Activated CD4-positive, alpha-beta T cell treated with anti-CD3 and anti-CD28 coated beads, Interleukin-2, Interleukin-4, amounts not matched to agents 100 ng/mL and 50 ng/mL, durations not matched to agents 16 hours and 8 hours (primary cell): Measurements from ENCODE around the gene DHX40.
"Not testable (repeated sequence)": the region's sequence is repeated elsewhere in the genome, so short reads cannot be mapped to it uniquely, and the experiment has no call there.

ENCODE experiments used
- DNase-seq: peaks from one replicate; pipeline ENCODE4 v3.0.0-alpha.2; 2020; ENCODE audit warnings: low spot score

DHX40 gene

DNA sequence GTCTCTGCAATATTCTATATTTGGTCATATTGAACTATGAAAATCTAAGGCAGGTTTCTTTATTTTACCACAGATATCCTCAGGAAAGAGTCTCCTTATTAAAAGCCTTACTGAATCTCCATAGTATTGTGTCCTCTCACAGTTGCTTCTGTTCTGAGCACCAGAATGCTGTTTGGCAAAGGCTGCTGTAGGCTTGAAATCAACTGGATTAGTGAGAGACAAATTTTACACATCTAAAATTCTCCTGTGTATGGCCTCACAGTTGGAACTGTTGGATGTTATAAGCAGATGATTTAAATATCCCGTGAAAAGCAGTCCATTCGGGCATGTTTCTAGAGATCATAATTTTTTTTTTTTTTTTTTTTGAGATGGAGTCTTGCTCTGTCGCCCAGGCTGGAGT lies 63.8 kb downstream of the DHX40 start:
- DNase-seq, result no peak

DNA sequence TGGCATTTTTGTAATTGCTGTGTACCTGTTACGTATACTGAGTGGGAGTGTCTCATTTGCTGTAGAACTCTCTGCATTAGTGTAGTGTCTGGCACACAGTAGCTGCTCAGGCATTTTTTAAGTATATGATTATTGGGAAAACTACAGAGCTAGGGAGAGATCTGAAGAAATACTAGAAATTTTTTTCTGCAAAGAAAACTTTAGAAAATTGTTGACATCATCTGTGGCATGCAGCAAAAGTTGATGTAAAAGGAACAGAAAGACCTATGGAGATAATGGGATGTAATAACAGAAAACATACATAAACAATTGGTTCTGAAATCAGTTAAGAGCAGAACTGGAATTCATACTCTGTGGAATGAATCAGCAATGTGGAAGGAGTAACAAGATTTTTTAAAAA lies 65.9 kb downstream of the DHX40 start:
- no peak for DNase-seq

- DNase-seq, result no peak
Observed at GRCh38 chr17:59632398-59632797, 67.0 kb downstream of the DHX40 start.

DNA sequence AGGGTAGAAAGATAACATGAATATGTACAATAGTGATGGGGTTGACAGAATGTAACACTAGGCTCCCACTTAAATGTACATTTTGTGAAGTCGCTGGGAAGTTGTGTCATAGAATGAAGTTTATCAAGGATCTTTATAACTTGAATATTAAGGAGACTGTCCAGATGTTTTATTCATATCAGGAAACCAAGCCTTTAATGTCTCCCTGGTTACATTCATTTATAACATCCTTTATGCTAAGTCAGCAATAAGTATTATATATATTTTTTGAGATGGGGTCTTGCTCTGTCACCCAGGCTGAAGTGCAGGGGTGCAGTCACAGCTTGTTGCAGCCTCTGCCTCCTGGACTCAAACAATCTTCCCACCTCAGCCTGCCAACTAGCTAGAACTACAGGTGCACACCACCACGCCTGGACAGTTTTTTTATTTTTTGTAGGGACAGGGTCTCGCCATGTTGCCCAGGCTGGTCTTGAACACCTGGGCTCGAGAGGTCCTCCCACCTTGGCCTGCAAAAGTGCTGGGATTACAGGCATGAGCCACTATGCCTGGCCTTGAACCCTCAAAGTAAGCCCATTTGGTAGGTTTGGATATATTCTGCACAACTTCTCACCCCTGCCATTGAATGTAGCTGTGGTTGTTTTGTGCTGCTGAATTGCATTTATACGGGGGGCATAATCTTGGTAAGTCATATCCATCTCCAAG lies 68.4 kb downstream of the DHX40 start:
- no peak for DNase-seq

DNA sequence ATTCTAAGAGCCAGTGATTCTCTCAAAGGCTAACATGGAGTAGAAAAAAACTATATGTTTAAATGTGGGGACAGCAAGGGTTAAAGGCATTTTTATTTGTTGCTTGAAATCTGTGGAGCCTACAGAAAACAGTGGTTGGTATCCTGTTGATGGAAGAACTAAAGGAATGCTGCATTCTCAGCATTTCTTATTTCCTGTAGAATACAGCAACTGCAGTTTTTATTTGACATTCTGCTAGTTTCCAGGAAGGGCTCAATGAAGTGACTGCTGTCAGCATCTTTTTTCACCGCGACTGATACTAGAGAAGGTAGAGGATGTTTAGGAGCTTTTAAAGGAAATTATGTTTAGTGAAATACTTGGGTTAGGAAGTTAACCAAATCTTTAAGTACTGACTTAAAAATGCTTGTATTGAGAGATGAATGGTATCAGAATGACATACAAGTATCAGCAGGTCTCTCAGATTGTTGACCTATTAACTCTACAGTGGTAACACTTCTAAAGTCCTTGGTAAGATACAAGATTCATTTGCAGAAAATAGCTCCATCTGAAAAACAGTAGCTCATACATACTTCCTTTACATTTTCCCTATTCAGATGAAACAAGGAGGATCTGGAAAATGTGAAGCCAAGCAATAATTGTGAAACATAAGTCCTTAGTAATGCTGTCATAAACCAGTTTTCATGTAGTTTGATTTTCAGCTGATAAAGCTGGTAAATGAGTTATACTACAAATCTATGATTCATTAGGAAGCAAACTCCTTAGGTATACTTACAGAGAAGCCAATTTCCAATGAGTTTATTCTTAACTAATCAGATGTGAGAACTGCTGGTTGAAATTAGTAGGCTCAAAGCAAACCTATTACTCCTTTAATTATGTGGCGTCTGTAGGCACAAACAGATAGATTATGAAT lies 69.5 kb downstream of the DHX40 start:
- DNase-seq, result no peak

GRCh38 chr17:59637611-59638310 lies 72.4 kb downstream of the DHX40 start:
- DNase-seq, result no peak

DNA sequence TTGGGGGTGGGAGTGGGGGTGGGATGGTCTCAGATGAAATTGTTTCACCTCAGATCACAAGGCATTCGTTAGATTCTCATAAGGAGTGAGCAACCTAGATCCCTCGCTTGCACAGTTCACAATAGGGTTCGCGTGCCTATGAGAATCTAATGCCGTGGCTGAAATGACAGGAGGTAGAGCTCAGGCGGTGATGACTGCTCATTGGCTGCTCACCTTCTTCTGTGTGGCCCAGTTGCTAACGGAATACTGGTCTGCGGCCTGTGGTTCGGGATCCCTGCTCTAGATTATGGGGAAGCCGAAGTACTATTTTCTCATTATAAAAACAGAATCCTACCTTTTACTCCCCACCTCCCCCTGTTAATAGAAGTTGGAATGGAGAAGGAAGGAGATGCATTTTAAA lies 73.1 kb downstream of the DHX40 start:
- no peak for DNase-seq

- peak; percentile 71 for DNase-seq
Observed at GRCh38 chr17:59641799-59642484, 76.5 kb downstream of the DHX40 start.

GRCh38 chr17:59642565-59642964 lies 77.2 kb downstream of the DHX40 start:
- no peak for DNase-seq

- no peak for DNase-seq
Observed at GRCh38 chr17:59643159-59644140, 78.0 kb downstream of the DHX40 start.

DNA sequence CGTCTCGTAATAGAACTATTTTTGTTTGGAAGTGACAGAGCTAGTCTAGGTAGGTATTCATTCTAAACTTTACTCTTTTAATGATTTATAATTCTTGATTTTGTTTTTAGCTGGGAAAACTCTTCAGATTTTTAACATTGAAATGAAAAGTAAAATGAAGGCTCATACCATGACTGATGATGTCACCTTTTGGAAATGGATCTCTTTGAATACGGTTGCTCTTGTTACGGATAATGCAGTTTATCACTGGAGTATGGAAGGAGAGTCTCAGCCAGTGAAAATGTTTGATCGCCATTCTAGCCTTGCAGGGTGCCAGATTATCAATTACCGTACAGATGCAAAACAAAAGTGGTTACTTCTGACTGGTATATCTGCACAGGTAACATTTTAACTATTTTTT lies 81.9 kb downstream of the DHX40 start:
- DNase-seq, result no peak

DNA sequence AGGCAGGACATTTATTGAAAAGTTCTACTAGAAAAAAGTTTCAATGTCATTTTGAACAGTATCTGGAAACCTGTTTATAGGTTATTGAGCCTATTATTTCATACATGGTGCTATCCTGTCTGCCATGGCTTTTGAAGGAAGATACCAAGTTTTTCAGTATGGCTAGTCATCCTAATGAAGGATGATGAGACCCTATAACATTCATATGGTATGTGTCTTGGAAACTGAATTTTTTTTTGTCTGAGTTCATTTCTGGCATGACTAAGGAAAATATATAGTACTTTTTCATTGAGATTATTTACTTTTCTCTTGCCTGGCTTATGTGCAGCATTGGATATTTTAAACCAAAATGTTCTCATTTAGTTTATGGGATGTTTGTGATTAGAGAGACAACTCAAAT lies 84.5 kb downstream of the DHX40 start:
- no peak for DNase-seq

- no peak for DNase-seq
Observed at GRCh38 chr17:59650642-59651041, 85.2 kb downstream of the DHX40 start.

- DNase-seq, result no peak
Observed at GRCh38 chr17:59651346-59651745, 85.9 kb downstream of the DHX40 start.

GRCh38 chr17:59652119-59652518 lies 86.7 kb downstream of the DHX40 start:
- no peak for DNase-seq

DNA sequence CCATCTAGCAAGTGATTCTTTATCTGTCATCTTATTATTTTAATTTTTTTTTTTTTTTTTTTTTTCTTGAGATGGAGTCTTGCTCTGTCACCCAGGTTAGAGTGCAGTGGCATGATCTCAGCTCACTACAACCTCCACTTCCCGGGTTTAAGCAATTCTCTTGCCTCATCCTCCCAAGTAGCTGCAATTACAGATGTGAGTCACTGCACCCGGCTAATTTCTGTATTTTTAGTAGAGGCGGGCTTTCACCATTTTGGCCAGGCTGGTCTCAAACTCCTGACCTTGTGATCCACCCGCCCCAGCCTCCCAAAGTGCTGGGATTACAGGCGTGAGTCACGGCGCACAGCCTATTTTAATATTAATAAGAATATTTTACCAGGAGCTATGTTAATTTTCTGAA lies 91.2 kb downstream of the DHX40 start:
- not testable (repeated sequence) for DNase-seq
